Stimulated activated CD8-positive, alpha-beta memory T cell treated with anti-CD3 and anti-CD28 coated beads, Interleukin-7, amount 100 ng/mL, for 4 hours (primary cell): ENCODE measurements around the gene NHERF2.
"Not testable (repeated sequence)": the region's sequence is repeated elsewhere in the genome, so short reads cannot be mapped to it uniquely, and the experiment has no call there.

Source experiments
- DNase-seq, 2 donors: peaks; one replicate each; pipeline ENCODE4 v3.0.0-alpha.2; 2020; ENCODE audit warnings: low read depth in 2 of 2

The NHERF2 gene

GRCh38 chr16:2007081-2007836 lies 19.4 kb upstream of the NHERF2 start:
- no peak for DNase-seq

- no peak for DNase-seq
These were observed 18.6 kb upstream of the NHERF2 start for GRCh38 chr16:2008009-2008526.

GRCh38 chr16:2008631-2009163 lies 18.0 kb upstream of the NHERF2 start:
- DNase-seq = no peak

- no peak for DNase-seq
These were observed 17.5 kb upstream of the NHERF2 start for GRCh38 chr16:2009164-2009711.

GRCh38 chr16:2009791-2010510 lies 16.8 kb upstream of the NHERF2 start, which contains the start of gene ZNF598:
ZNF598 (minus strand) TSS chr16:2009821.
- DNase-seq = peak; percentile 50 to 78

GRCh38 chr16:2011726-2012125 lies 15.0 kb upstream of the NHERF2 start:
- DNase-seq = not testable (repeated sequence)

GRCh38 chr16:2013527-2013926 lies 13.2 kb upstream of the NHERF2 start:
- DNase-seq = no peak

GRCh38 chr16:2015117-2015946 lies 11.4 kb upstream of the NHERF2 start:
- no peak for DNase-seq

- DNase-seq = no peak
These were observed 10.8 kb upstream of the NHERF2 start for GRCh38 chr16:2015947-2016208.

- no peak for DNase-seq
These were observed 10.2 kb upstream of the NHERF2 start for GRCh38 chr16:2016407-2016922.

GRCh38 chr16:2019518-2019920 lies 7.2 kb upstream of the NHERF2 start, which contains the start of gene NPW:
NPW (plus strand) TSS chr16:2019785.
- no peak for DNase-seq

- DNase-seq = no peak
These were observed 6.5 kb upstream of the NHERF2 start for GRCh38 chr16:2019921-2020831.

GRCh38 chr16:2022723-2023091 lies 4.0 kb upstream of the NHERF2 start:
- no peak for DNase-seq

- peak; percentile 85 to 88 for DNase-seq
These were observed 3.3 kb upstream of the NHERF2 start for GRCh38 chr16:2023092-2024031.

- DNase-seq = no peak
These were observed 2.7 kb upstream of the NHERF2 start for GRCh38 chr16:2024032-2024420.

- no peak for DNase-seq
These were observed 1.5 kb upstream of the NHERF2 start for GRCh38 chr16:2025251-2025650.

GRCh38 chr16:2025878-2026460 lies 733 bp upstream of the NHERF2 start:
- DNase-seq = no peak

- no peak for DNase-seq
These were observed 615 bp downstream of the NHERF2 start for GRCh38 chr16:2027024-2028010.
